PFSK-1 (cell line): ENCODE results near the gene MACROD1.

Experiments used
- POLR2AphosphoS5 ChIP-seq: IDR thresholded peaks from 2 replicates; pipeline ENCODE4 v1.6.1; 2012; ENCODE audit warnings: low read depth, mild to moderate bottlenecking, control low read depth, low read length, moderate library complexity
- TF ChIP-seq, protein P1 (sequence below), 2 experiments: IDR thresholded peaks; 2 replicates each; pipeline versions ENCODE4 v1.6.1 to v1.8.0; 2011 to 2012; ENCODE audit warnings: low read depth in 2 of 2, low read length in 2 of 2, control low read depth in 1 of 2, inconsistent platforms in 1 of 2, mild to moderate bottlenecking in 1 of 2, moderate library complexity in 1 of 2; ENCODE audit not compliant: insufficient read depth in 1 of 2

DNA sequence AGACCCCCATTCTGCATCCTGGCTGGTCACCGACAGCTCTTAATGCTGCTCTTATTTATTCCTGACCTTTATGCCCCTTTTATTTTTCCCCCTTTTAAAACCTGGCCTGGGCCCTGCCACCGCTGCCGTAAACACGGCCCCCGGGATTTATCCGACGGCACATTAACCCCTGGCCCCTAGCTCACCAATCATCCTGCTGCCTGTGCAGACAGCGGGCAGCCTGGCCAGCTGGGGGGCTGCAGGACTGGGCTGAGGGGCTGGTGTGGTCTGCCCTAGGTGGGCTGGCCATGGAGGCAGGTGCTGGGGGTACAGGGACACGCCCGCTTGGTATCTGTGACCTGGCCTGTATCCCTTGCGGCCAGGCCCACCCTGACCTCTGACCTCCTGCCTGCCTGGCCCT lies 151.6 kb downstream of the MACROD1 start:
- TF ChIP-seq, protein P1, sequence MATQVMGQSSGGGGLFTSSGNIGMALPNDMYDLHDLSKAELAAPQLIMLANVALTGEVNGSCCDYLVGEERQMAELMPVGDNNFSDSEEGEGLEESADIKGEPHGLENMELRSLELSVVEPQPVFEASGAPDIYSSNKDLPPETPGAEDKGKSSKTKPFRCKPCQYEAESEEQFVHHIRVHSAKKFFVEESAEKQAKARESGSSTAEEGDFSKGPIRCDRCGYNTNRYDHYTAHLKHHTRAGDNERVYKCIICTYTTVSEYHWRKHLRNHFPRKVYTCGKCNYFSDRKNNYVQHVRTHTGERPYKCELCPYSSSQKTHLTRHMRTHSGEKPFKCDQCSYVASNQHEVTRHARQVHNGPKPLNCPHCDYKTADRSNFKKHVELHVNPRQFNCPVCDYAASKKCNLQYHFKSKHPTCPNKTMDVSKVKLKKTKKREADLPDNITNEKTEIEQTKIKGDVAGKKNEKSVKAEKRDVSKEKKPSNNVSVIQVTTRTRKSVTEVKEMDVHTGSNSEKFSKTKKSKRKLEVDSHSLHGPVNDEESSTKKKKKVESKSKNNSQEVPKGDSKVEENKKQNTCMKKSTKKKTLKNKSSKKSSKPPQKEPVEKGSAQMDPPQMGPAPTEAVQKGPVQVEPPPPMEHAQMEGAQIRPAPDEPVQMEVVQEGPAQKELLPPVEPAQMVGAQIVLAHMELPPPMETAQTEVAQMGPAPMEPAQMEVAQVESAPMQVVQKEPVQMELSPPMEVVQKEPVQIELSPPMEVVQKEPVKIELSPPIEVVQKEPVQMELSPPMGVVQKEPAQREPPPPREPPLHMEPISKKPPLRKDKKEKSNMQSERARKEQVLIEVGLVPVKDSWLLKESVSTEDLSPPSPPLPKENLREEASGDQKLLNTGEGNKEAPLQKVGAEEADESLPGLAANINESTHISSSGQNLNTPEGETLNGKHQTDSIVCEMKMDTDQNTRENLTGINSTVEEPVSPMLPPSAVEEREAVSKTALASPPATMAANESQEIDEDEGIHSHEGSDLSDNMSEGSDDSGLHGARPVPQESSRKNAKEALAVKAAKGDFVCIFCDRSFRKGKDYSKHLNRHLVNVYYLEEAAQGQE (IDR thresholded peaks at IDR 0.05; ENCODE audit: insufficient read depth in 1 of 2, low read depth in 2 of 2, low read length in 2 of 2) = no peak
- TF ChIP-seq POLR2AphosphoS5 = no peak
